ENCODE data around the gene ASCC3.

The ASCC3 gene

DNA sequence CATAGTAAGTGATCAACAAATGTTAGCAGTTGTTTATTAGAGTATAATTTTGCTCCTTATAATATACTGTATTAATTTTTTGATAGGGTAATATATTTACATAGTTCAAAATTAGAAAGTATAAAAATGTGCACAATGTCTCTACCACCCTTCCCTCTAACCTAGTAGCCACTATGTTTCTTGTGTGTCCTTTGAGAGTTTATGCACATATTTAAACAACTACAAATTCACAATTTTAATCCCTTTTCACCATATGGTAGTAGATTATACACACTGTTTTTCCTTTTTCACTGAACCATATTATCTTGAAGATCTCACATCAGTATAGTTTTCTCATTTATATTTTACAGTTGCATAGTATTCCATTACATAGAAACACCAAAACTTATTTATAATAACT is 194.9 kb downstream of the ASCC3 start:
- FAIRE-seq, result no peak
- TF ChIP-seq PAX5 (IDR thresholded peaks at IDR 0.05; ENCODE audit: insufficient read depth, low read length, severe bottlenecking), result no peak
- TF ChIP-seq SPI1 (IDR thresholded peaks at IDR 0.05; ENCODE audit: low read depth, low read length), result no peak
- TF ChIP-seq POLR2A (IDR thresholded peaks at IDR 0.05; ENCODE audit: low read depth, low read length), result no peak
- TF ChIP-seq POU2F2 (IDR thresholded peaks at IDR 0.05; ENCODE audit: low read depth, low read length), result no peak
- no peak for TF ChIP-seq TAF1 (IDR thresholded peaks at IDR 0.05; ENCODE audit: low read depth, low read length)
- DNase-seq (ENCODE audit: insufficient read length, low spot score), result no peak

GRCh38 chr6:100685747-100686146 is 195.4 kb downstream of the ASCC3 start:
- DNase-seq (ENCODE audit: insufficient read length, low spot score) (no peak), FAIRE-seq (no peak)
- TF ChIP-seq TAF1 (IDR thresholded peaks at IDR 0.05; ENCODE audit: low read depth, low read length) (no peak), POU2F2 (IDR thresholded peaks at IDR 0.05; ENCODE audit: low read depth, low read length) (no peak), POLR2A (IDR thresholded peaks at IDR 0.05; ENCODE audit: low read depth, low read length) (no peak), SPI1 (IDR thresholded peaks at IDR 0.05; ENCODE audit: low read depth, low read length) (no peak), PAX5 (IDR thresholded peaks at IDR 0.05; ENCODE audit: insufficient read depth, low read length, severe bottlenecking) (no peak), POLR2AphosphoS5 (IDR thresholded peaks at IDR 0.05; ENCODE audit: low read depth, low read length) (no peak)

DNA sequence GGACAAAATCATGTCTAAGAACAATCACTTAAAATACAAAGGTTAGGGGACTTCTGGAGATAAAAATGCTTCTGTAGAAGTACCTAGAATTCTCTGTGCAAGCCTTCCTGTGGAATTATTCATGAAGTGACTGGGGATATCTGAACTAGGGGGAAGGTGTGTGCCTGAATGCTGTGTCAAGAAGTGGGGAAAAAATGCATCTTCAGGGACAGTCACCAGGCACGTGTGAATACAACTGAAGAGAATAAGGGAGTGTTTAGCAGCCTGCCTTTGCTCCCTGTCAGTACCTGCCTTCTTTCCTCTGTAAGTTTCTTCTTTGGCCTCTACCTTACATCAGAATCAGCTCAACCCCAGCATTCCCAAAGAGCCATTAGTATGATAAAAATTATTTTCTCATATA is 201.0 kb downstream of the ASCC3 start:
- FAIRE-seq (no peak), DNase-seq (ENCODE audit: insufficient read length, low spot score) (no peak)
- no peak for TF ChIP-seq TAF1 (IDR thresholded peaks at IDR 0.05; ENCODE audit: low read depth, low read length)
- no peak for TF ChIP-seq POU2F2 (IDR thresholded peaks at IDR 0.05; ENCODE audit: low read depth, low read length)
- no peak for TF ChIP-seq POLR2AphosphoS5 (IDR thresholded peaks at IDR 0.05; ENCODE audit: low read depth, low read length)
- TF ChIP-seq SPI1 (IDR thresholded peaks at IDR 0.05; ENCODE audit: low read depth, low read length), result no peak

GRCh38 chr6:100678027-100678426 is 203.1 kb downstream of the ASCC3 start:
- FAIRE-seq, result no peak
- no peak for DNase-seq (ENCODE audit: insufficient read length, low spot score)
- TF ChIP-seq TAF1 (IDR thresholded peaks at IDR 0.05; ENCODE audit: low read depth, low read length) (no peak), POLR2AphosphoS5 (IDR thresholded peaks at IDR 0.05; ENCODE audit: low read depth, low read length) (no peak), POLR2A (IDR thresholded peaks at IDR 0.05; ENCODE audit: low read depth, low read length) (no peak), POU2F2 (IDR thresholded peaks at IDR 0.05; ENCODE audit: low read depth, low read length) (no peak), SPI1 (IDR thresholded peaks at IDR 0.05; ENCODE audit: low read depth, low read length) (no peak), PAX5 (IDR thresholded peaks at IDR 0.05; ENCODE audit: insufficient read depth, low read length, severe bottlenecking) (no peak)

DNA sequence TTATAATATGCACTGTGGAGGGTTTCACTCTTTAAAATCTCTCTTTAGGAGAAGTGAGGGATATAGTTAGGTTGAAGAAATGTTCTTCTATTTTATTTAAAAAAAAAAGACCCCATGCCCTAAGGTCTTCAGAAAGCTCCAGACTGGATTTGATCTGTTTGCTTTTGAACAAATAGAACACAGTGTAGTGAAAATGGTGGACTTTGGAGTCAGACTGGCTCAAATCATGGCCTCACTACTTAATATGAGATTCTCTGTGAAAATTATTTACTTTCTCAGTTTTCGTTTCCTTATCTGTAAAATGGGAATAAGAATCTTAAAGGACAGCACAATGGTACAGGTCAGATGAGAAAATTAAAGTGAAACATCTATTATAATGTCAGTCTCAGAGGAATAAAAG is 203.9 kb downstream of the ASCC3 start:
- DNase-seq (ENCODE audit: insufficient read length, low spot score) (no peak), FAIRE-seq (no peak)
- no peak for TF ChIP-seq PAX5 (IDR thresholded peaks at IDR 0.05; ENCODE audit: insufficient read depth, low read length, severe bottlenecking)
- TF ChIP-seq POLR2A (IDR thresholded peaks at IDR 0.05; ENCODE audit: low read depth, low read length), result no peak
- TF ChIP-seq POLR2AphosphoS5 (IDR thresholded peaks at IDR 0.05; ENCODE audit: low read depth, low read length), result no peak
- no peak for TF ChIP-seq POU2F2 (IDR thresholded peaks at IDR 0.05; ENCODE audit: low read depth, low read length)
- TF ChIP-seq TAF1 (IDR thresholded peaks at IDR 0.05; ENCODE audit: low read depth, low read length), result no peak
- TF ChIP-seq SPI1 (IDR thresholded peaks at IDR 0.05; ENCODE audit: low read depth, low read length), result no peak

- TF ChIP-seq POLR2AphosphoS5 (IDR thresholded peaks at IDR 0.05; ENCODE audit: low read depth, low read length), result no peak
- no peak for TF ChIP-seq POU2F2 (IDR thresholded peaks at IDR 0.05; ENCODE audit: low read depth, low read length)
- TF ChIP-seq SPI1 (IDR thresholded peaks at IDR 0.05; ENCODE audit: low read depth, low read length), result no peak
- no peak for TF ChIP-seq PAX5 (IDR thresholded peaks at IDR 0.05; ENCODE audit: insufficient read depth, low read length, severe bottlenecking)
- no peak for TF ChIP-seq POLR2A (IDR thresholded peaks at IDR 0.05; ENCODE audit: low read depth, low read length)
- no peak for TF ChIP-seq TAF1 (IDR thresholded peaks at IDR 0.05; ENCODE audit: low read depth, low read length)
- DNase-seq (ENCODE audit: insufficient read length, low spot score), result no peak
- FAIRE-seq, result no peak
Observed at GRCh38 chr6:100673641-100674040, 207.5 kb downstream of the ASCC3 start.

GRCh38 chr6:100671740-100672139 is 209.4 kb downstream of the ASCC3 start:
- FAIRE-seq, result no peak
- no peak for DNase-seq (ENCODE audit: insufficient read length, low spot score)
- TF ChIP-seq PAX5 (IDR thresholded peaks at IDR 0.05; ENCODE audit: insufficient read depth, low read length, severe bottlenecking) (no peak), TAF1 (IDR thresholded peaks at IDR 0.05; ENCODE audit: low read depth, low read length) (no peak), POLR2AphosphoS5 (IDR thresholded peaks at IDR 0.05; ENCODE audit: low read depth, low read length) (no peak), POLR2A (IDR thresholded peaks at IDR 0.05; ENCODE audit: low read depth, low read length) (no peak), SPI1 (IDR thresholded peaks at IDR 0.05; ENCODE audit: low read depth, low read length) (no peak), POU2F2 (IDR thresholded peaks at IDR 0.05; ENCODE audit: low read depth, low read length) (no peak)

DNA sequence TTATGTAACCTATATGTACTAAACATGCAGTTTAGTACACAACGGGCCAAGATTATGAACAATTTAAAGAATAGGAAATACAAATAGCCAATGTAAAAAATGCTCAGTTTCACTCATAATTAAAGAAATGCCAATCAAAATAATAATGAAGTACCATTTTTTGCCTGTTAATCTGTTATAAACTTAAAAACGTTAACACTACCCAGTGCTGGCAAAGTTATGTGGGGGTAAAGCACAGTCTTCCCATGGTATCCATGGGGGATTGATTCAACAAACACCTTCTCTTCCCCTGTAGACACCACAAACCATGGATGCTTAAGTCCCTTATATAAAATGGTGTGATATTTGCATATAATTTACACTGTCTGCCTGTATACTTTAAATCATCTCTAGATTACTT is 211.1 kb downstream of the ASCC3 start:
- TF ChIP-seq POU2F2 (IDR thresholded peaks at IDR 0.05; ENCODE audit: low read depth, low read length), result no peak
- no peak for TF ChIP-seq POLR2AphosphoS5 (IDR thresholded peaks at IDR 0.05; ENCODE audit: low read depth, low read length)
- no peak for FAIRE-seq

GRCh38 chr6:100665041-100665380 is 216.1 kb downstream of the ASCC3 start:
- no peak for TF ChIP-seq POLR2A (IDR thresholded peaks at IDR 0.05; ENCODE audit: low read depth, low read length)
- TF ChIP-seq SPI1 (IDR thresholded peaks at IDR 0.05; ENCODE audit: low read depth, low read length), result peak; percentile 61
- no peak for TF ChIP-seq PAX5 (IDR thresholded peaks at IDR 0.05; ENCODE audit: insufficient read depth, low read length, severe bottlenecking)
- DNase-seq (ENCODE audit: insufficient read length, low spot score), result peak; percentile 2
- peak; percentile 86 for FAIRE-seq

More for the DNA sequence above, 211.1 kb downstream of the ASCC3 start:
- DNase-seq (ENCODE audit: insufficient read length, low spot score), result no peak

DNA sequence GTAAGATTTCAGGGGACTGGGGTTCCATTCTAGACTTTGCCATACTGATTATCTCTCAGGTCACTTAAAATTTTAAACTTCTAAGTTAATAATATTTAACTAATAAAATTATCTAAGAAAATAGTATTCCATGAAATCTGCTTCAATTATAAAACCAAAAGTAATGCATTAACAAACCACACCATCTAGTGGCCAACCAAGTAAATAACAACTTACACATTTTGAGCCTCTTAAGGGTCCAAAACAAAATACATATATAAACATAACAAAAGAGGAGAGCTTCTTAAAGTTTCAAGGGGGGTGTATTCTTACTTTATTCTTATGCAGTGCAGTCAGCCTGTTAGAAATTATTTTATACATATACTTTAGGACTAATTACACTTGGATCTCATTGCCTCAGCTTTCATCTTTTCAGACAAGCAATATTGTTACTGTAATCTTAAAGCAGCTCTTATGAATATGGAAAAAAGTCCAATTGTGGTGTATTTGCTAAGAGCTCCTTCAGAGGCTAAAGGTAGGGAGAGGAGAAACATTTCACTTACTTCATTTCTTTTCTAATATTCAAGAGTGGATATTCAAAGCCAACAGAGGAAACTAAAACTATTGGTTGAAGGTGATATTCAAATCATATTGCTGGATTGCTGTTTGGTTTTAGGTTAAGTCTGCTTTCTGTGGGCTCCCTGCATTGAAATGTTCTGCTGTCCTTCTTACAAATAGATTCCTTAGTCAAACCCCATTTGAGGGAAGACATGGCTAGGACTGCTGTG is 216.7 kb downstream of the ASCC3 start:
- TF ChIP-seq POLR2AphosphoS5 (IDR thresholded peaks at IDR 0.05; ENCODE audit: low read depth, low read length) (no peak), SPI1 (IDR thresholded peaks at IDR 0.05; ENCODE audit: low read depth, low read length) (no peak), POLR2A (IDR thresholded peaks at IDR 0.05; ENCODE audit: low read depth, low read length) (no peak), POU2F2 (IDR thresholded peaks at IDR 0.05; ENCODE audit: low read depth, low read length) (no peak), TAF1 (IDR thresholded peaks at IDR 0.05; ENCODE audit: low read depth, low read length) (no peak), PAX5 (IDR thresholded peaks at IDR 0.05; ENCODE audit: insufficient read depth, low read length, severe bottlenecking) (no peak)
- DNase-seq (ENCODE audit: insufficient read length, low spot score) (no peak), FAIRE-seq (no peak)

Measured in GM12891 (cell line).